Peyer's patch (tissue), 4 donors: ENCODE data around the gene SHB.

ENCODE experiments used
- POLR2A ChIP-seq, 2 donors: fragments of 450-650 bp; IDR thresholded peaks; one replicate each; pipeline ENCODE4 v1.5.1; 2017; ENCODE audit warnings: antibody characterized with exemption in 2 of 2, mild to moderate bottlenecking in 2 of 2, moderate library complexity in 2 of 2
- TF ChIP-seq, protein P1 (sequence below), 6 experiments: fragments of 450-650 bp in 4 of 6; fragments of 200-600 bp in 2 of 6; sonication (generic) in 1 of 6; IDR thresholded peaks; one replicate each; pipeline ENCODE4 v1.5.1; 2017 to 2019; ENCODE audit warnings: antibody characterized with exemption in 6 of 6, mild to moderate bottlenecking in 3 of 6, moderate library complexity in 1 of 6

DNA sequence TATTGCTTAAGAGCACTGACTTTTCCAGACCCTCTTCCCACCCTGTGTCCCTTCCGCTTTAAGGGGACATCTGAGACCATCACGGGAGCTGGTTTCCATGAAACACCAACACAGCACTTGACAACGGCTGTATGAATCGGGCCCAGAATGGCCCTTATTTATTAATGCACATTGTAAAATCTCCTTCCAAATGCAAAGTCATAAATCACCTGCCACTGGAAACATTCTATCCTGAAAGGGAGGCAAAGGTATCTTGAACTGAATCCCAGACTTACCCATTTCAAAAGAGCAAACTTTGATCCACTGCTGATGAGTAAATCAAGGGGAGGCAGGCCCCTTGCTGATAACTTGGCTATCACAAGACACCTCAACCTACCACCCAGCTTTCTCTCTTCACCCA, 37.4 kb downstream of the SHB start:
- no peak for TF ChIP-seq POLR2A (IDR thresholded peaks at IDR 0.05)
- TF ChIP-seq, protein P1, sequence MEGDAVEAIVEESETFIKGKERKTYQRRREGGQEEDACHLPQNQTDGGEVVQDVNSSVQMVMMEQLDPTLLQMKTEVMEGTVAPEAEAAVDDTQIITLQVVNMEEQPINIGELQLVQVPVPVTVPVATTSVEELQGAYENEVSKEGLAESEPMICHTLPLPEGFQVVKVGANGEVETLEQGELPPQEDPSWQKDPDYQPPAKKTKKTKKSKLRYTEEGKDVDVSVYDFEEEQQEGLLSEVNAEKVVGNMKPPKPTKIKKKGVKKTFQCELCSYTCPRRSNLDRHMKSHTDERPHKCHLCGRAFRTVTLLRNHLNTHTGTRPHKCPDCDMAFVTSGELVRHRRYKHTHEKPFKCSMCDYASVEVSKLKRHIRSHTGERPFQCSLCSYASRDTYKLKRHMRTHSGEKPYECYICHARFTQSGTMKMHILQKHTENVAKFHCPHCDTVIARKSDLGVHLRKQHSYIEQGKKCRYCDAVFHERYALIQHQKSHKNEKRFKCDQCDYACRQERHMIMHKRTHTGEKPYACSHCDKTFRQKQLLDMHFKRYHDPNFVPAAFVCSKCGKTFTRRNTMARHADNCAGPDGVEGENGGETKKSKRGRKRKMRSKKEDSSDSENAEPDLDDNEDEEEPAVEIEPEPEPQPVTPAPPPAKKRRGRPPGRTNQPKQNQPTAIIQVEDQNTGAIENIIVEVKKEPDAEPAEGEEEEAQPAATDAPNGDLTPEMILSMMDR (IDR thresholded peaks at IDR 0.05): no peak
